ENCODE measurements around the gene LIPC. TPM values are rescaled to one million over a fixed set of nuclear protein-coding genes. Genes with fewer than 3 reads are reported as not detected.

Gene LIPC
- 24.4 TPM for total RNA-seq

DNA sequence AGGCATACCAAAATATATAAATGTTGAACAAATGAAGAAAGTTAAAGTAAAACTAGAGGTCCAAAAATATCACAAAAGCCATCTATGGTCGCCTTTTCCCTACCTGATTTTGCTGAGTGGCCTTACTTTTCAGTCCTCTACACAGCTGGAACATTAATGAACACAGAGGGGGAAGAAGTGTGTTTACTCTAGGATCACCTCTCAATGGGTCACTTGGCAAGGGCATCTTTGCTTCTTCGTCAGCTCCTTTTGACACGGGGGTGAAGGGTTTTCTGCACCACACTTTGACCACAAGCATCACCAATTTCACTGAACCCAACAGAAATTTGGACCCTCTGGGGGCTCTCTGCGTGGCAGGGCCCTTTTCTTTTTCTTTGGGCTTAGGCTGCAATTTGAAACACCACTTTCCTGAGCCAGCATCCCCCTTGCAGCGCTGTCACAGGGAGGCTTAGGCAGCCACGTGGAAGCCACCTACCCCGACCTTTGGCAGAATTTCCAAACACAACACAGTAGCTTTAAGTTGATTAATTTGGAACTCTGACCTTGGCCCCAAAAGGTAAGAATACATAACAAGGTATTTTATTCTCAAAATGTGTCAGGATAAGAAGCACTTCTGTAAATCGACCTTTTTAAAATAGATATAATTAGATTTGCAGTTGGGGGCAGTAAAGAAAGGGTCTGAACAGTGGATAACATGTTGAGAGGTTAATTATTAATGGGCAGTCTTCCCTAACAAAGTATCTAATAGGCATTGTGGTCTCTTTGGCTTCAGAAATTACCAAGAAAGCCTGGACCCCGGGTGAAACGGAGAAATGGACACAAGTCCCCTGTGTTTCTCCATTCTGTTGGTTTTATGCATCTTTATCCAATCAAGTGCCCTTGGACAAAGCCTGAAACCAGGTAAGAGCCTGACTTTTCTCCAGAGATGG, at the start of gene LIPC:
Gene LIPC (plus strand): TSS at position 771 of the 929 bp plus-strand sequence. CDS start 42 bp downstream, at position 813.
- ATAC-seq: no peak
- intact Hi-C loops (cut with DNase I): no loop called here

GRCh38 chr15:58383876-58384275, 47.9 kb upstream of the LIPC start:
- no peak for DNase-seq (ENCODE audit: low spot score)
- intact Hi-C loops (cut with DNase I): no loop called here
- no peak for ATAC-seq

More for the DNA sequence above, at the start of gene LIPC:
- no peak for DNase-seq (ENCODE audit: low spot score)

DNA sequence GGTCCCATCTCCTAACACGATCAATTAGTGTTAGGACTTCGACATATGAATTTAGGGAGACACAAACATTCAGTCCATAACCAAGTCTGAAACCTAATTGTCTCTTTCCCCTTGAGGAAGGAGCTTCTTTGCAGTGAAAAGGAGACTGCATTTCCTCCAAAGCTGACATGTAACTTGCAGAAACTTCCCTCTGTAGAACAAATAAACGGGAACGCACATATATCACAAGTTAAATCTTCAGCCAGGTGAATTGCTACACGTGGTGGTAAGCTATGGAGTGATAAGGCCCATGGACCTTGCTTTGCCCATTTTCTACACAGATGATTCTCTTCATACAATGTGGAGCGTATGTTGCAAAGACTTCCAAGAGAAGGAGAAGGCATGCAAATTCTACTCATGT, 47.1 kb upstream of the LIPC start:
- ATAC-seq (no peak), DNase-seq (ENCODE audit: low spot score) (no peak)
- intact Hi-C loops (cut with DNase I): no loop called here

DNA sequence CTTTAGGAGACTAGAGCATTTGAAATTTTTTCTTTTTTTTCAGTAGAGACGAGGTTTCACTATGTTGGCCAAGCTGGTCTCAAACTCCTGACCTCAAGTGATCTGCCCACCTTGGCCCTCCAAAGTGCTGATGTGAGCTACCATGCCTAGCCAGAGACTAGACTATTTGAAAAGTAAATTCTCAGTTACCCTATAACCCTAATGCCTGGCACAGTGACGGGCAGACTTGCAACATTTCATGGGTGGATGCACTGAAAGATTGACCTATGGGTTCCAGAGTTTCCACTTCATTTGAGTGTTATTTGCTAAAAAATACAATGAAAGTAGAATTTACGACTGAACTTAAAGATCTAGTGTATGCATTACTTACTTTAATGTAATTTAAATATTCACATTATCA, 45.7 kb upstream of the LIPC start:
- intact Hi-C loops (cut with DNase I): no loop called here
- ATAC-seq (no peak), DNase-seq (ENCODE audit: low spot score) (no peak)

DNA sequence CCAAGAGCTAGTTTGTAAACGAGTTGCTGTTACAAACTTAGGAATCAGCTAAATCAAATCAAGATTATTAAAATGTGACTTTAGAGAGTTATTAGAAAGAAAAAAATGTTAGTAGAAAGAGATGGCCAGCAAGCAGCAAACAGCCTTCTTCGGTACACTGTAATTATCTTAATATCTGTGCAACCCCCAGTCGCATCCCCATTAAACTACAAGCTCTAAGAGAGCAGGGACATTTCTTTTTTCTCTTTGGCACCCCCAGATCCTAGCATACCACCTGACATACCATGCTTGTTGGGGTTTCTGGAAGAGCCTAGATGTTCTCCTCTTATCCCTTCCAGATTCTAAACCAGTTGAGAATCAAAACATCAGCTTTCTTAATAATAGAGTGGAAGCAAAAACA, 45.1 kb upstream of the LIPC start:
- ATAC-seq (no peak), DNase-seq (ENCODE audit: low spot score) (no peak)
- intact Hi-C loops (cut with DNase I): no loop called here

GRCh38 chr15:58387130-58387529, 44.7 kb upstream of the LIPC start:
- ATAC-seq: no peak
- intact Hi-C loops (cut with DNase I): no loop called here
- no peak for DNase-seq (ENCODE audit: low spot score)

DNA sequence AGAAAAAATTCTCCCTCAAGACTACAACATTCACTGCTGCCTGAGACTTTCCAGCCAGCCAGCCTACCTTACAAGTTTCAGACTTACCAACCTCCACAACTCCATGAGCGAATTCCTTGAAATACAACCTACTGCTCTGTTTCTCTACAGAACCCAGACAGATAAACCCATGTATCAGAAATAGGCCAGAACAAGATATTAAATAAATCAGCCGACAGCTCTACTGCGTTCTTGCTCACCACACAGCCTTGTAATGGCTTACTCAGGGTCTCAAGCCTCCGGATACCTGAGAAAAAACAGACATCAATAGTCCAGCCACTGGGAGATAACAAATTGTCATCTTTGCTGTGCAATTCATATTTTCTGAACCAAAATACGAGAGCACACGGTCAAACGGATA, 43.6 kb upstream of the LIPC start:
- no peak for ATAC-seq
- intact Hi-C loops (cut with DNase I): no loop called here

GRCh38 chr15:58390118-58390517, 41.7 kb upstream of the LIPC start:
- intact Hi-C loops (cut with DNase I): no loop called here
- no peak for ATAC-seq
- DNase-seq (ENCODE audit: low spot score): no peak

More for the DNA sequence above, 43.6 kb upstream of the LIPC start:
- no peak for DNase-seq (ENCODE audit: low spot score)

DNA sequence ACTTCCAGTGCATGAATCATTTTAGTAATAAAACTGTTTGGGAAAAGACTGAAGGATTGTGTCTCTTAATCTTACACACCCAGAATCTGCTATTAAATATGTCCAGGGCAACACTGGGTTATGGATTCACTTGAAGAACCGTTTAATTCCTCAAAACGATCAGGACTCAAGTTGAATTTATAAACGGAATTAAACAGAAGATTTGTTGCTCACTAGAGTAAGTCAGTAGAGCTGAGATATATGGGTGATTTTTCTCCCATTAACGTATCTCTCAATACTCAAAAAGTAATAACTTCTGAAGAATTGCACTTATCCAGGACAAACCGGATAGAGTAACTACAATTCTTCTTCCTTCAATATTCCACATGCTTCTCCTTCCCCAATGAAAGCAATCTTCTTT, 41.1 kb upstream of the LIPC start:
- intact Hi-C loops (cut with DNase I): no loop called here
- ATAC-seq (no peak), DNase-seq (ENCODE audit: low spot score) (no peak)

DNA sequence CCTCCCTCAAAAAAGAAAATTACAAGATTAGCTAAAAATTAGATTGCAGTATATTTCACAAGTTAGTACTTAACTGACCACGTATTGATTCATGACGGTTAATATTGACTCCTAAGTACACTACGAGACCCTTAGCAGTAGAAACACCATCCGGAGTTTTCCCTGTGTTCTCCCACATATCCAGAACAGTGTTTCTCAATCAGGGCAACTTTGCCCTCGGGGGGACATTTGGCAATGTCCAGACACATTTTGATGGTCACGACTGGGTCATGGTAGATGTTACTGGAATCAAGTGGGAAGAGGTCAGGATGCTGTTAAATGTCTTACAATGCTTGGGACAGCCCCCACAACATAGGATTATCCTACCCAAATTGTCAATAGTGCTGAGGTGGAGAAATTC, 40.7 kb upstream of the LIPC start:
- no peak for DNase-seq (ENCODE audit: low spot score)
- intact Hi-C loops (cut with DNase I): no loop called here
- ATAC-seq: no peak

DNA sequence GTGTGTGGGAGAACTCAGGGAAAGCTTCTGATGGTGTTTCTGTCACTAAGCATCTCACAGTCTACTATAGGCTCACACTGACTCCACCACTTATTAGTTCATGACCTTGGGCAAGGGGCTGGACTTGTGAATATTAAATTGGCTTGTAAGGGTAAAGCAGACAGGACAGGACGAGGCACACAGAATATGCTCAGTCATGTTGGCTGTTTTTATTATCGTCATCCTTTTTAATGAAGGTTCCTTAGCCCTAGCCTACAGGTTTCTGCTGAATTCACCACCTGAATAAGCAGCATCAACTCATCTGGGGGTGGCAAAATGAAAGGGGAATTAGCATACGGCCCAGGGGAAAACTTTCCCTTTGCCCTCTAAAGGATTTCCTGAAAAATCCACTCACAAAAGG, 39.6 kb upstream of the LIPC start:
- no peak for DNase-seq (ENCODE audit: low spot score)
- ATAC-seq: no peak
- intact Hi-C loops (cut with DNase I): no loop called here

DNA sequence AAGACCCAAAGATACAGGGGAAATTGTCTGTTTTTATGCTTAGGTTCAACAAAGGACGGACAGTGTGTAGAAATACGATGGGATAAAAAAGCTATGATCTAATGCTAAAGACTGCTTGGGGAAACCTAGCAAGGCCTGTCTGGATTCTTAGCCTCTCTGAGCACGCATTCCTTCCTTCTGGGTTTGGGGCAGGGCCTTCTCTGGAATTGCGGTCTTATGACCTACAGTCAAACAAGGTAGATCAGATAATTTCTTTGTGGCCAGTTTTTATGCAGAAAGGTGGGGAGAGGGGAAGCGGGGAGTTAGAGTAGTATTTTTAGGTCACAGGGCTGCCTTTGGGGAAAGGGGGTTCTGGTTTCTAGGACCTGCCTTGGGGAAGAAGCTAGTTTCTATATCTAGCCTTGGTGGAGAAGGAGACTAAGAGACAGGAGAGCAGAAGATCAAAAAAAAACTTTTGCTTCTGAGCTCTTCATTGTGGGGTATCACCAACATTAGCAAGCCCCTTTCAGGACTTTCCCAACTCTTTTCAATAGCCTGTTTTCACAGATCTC, 39.1 kb upstream of the LIPC start:
- ATAC-seq: no peak
- intact Hi-C loops (cut with DNase I): no loop called here

GRCh38 chr15:58393241-58393662, 38.5 kb upstream of the LIPC start:
- DNase-seq (ENCODE audit: low spot score) (no peak), ATAC-seq (no peak)
- intact Hi-C loops (cut with DNase I): no loop called here

More for the DNA sequence above, 39.1 kb upstream of the LIPC start:
- no peak for DNase-seq (ENCODE audit: low spot score)

DNA sequence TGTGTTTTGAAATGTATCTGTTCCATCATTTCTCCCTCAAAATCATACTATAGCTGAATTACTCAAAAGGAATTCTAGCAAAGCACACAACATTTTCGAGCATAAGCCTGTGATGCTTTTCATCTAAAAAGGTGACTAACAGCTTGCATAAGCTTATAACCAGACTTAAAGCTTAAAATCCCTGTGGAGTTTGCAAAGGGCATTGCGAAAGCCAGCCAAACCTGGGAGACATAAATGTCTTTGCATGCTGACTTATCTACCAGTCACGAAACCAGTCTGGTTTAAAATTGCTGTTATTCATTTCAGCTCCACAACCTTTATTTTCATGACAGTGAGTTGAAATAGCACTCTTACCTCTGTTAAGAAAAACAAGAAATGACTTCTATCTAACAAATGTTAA, 35.6 kb upstream of the LIPC start:
- no peak for ATAC-seq
- intact Hi-C loops (cut with DNase I): no loop called here
- no peak for DNase-seq (ENCODE audit: low spot score)

- DNase-seq (ENCODE audit: low spot score) (no peak), ATAC-seq (no peak)
- intact Hi-C loops (cut with DNase I): no loop called here
Measured at GRCh38 chr15:58398071-58398470, 33.7 kb upstream of the LIPC start.

GRCh38 chr15:58398643-58399042, 33.1 kb upstream of the LIPC start:
- ATAC-seq: no peak
- DNase-seq (ENCODE audit: low spot score): no peak
- intact Hi-C loops (cut with DNase I): no loop called here

GRCh38 chr15:58399739-58400138, 32.1 kb upstream of the LIPC start:
- ATAC-seq: no peak
- no peak for DNase-seq (ENCODE audit: low spot score)
- intact Hi-C loops (cut with DNase I): no loop called here

GRCh38 chr15:58401276-58401675, 30.5 kb upstream of the LIPC start:
- no peak for ATAC-seq
- intact Hi-C loops (cut with DNase I): no loop called here

GRCh38 chr15:58401991-58402649, 29.7 kb upstream of the LIPC start:
- ATAC-seq: no peak
- no peak for DNase-seq (ENCODE audit: low spot score)
- intact Hi-C loops (cut with DNase I): no loop called here

More at GRCh38 chr15:58401276-58401675, 30.5 kb upstream of the LIPC start:
- no peak for DNase-seq (ENCODE audit: low spot score)

- ATAC-seq: no peak
- intact Hi-C loops (cut with DNase I): no loop called here
- DNase-seq (ENCODE audit: low spot score): no peak
Measured at GRCh38 chr15:58403581-58403980, 28.2 kb upstream of the LIPC start.

All from sciatic nerve (tissue), 2 donors.